ENCODE results near the gene SLC12A7. TPM values are rescaled to one million over a fixed set of nuclear protein-coding genes. Genes with fewer than 3 reads are reported as not detected.

The SLC12A7 gene
- polyA plus RNA-seq, 1 donor (not counting 4 experiments of a cell fraction or from before 2014, with no cell fraction given), result 1.5 TPM

- Histone ChIP-seq H3K27me3 (ENCODE audit: control insufficient read depth, extremely low read depth, insufficient read depth, low read length) (peaks cover 11% of the 10 kb centered on the region), H3K9ac (ENCODE audit: control insufficient read depth, extremely low read depth, insufficient read depth, low read length) (no peak overlapping the region), H2AFZ (ENCODE audit: control insufficient read depth, low read length) (no peak overlapping the region), H3K4me1 (ENCODE audit: control insufficient read depth, extremely low read depth, insufficient read depth, low read length) (no peaks in the 10 kb centered on the region), H3K4me3 (ENCODE audit: control insufficient read depth in 2 of 3, extremely low read depth in 1 of 3, insufficient read depth in 2 of 3, low read depth in 1 of 3, low read length in 3 of 3) (no peak overlapping the region), H3K36me3 (ENCODE audit: control insufficient read depth in 2 of 2, extremely low read depth in 1 of 2, insufficient read depth in 2 of 2, low read length in 2 of 2) (no peaks in the 10 kb centered on the region), H3K4me2 (ENCODE audit: control insufficient read depth, extremely low read depth, insufficient read depth, low read depth, low read length) (no peak overlapping the region), H3K27ac (ENCODE audit: control insufficient read depth, insufficient read depth, low read length) (no peak overlapping the region), H3K9me1 (ENCODE audit: control insufficient read depth, extremely low read depth, insufficient read depth, low read length) (no peaks in the 10 kb centered on the region), H4K20me1 (ENCODE audit: control insufficient read depth, extremely low read depth, insufficient read depth, low read length) (no peaks in the 10 kb centered on the region), H3K79me2 (ENCODE audit: control insufficient read depth, insufficient read depth, low read length) (no peaks in the 10 kb centered on the region), H3K9me3 (ENCODE audit: control insufficient read depth, low read depth, low read length) (no peaks in the 10 kb centered on the region)
- FAIRE-seq, result no peak
- no peak for DNase-seq (ENCODE audit: low read depth, low spot score)
- no peak for TF ChIP-seq CTCF (optimal IDR thresholded peaks at IDR 0.05 in 1 of 3, IDR thresholded peaks at IDR 0.05 in 1 of 3, conservative IDR thresholded peaks at IDR 0.05 in 1 of 3; ENCODE audit: extremely low read depth in 1 of 3, insufficient read depth in 2 of 3, low read length in 3 of 3)
- TF ChIP-seq EZH2 (IDR thresholded peaks at IDR 0.05; ENCODE audit: low read length), result no peak
- dilution Hi-C loops (cut with MboI; ENCODE audit: extremely low pct_ligation_motif_present, low sequenced_read_pairs), result no loop called here
Observed at GRCh38 chr5:1030801-1031271, 81.0 kb downstream of the SLC12A7 start.

- Histone ChIP-seq H3K9ac (ENCODE audit: control insufficient read depth, extremely low read depth, insufficient read depth, low read length) (no peak overlapping the region), H3K27ac (ENCODE audit: control insufficient read depth, insufficient read depth, low read length) (no peak overlapping the region), H4K20me1 (ENCODE audit: control insufficient read depth, extremely low read depth, insufficient read depth, low read length) (no peaks in the 10 kb centered on the region), H3K36me3 (ENCODE audit: control insufficient read depth in 2 of 2, extremely low read depth in 1 of 2, insufficient read depth in 2 of 2, low read length in 2 of 2) (no peaks in the 10 kb centered on the region), H3K27me3 (ENCODE audit: control insufficient read depth, extremely low read depth, insufficient read depth, low read length) (peaks cover 11% of the 10 kb centered on the region), H3K79me2 (ENCODE audit: control insufficient read depth, insufficient read depth, low read length) (no peaks in the 10 kb centered on the region), H2AFZ (ENCODE audit: control insufficient read depth, low read length) (no peak overlapping the region), H3K4me2 (ENCODE audit: control insufficient read depth, extremely low read depth, insufficient read depth, low read depth, low read length) (no peak overlapping the region), H3K4me3 (ENCODE audit: control insufficient read depth in 2 of 3, extremely low read depth in 1 of 3, insufficient read depth in 2 of 3, low read depth in 1 of 3, low read length in 3 of 3) (no peak overlapping the region), H3K9me3 (ENCODE audit: control insufficient read depth, low read depth, low read length) (no peaks in the 10 kb centered on the region), H3K9me1 (ENCODE audit: control insufficient read depth, extremely low read depth, insufficient read depth, low read length) (no peaks in the 10 kb centered on the region), H3K4me1 (ENCODE audit: control insufficient read depth, extremely low read depth, insufficient read depth, low read length) (no peaks in the 10 kb centered on the region)
- TF ChIP-seq EZH2 (IDR thresholded peaks at IDR 0.05; ENCODE audit: low read length) (no peak), CTCF (optimal IDR thresholded peaks at IDR 0.05 in 1 of 3, IDR thresholded peaks at IDR 0.05 in 1 of 3, conservative IDR thresholded peaks at IDR 0.05 in 1 of 3; ENCODE audit: extremely low read depth in 1 of 3, insufficient read depth in 2 of 3, low read length in 3 of 3) (no peak)
- DNase-seq (ENCODE audit: low read depth, low spot score) (no peak), FAIRE-seq (no peak)
- dilution Hi-C loops (cut with MboI; ENCODE audit: extremely low pct_ligation_motif_present, low sequenced_read_pairs), result no loop called here
Observed at GRCh38 chr5:1029945-1030625, 81.8 kb downstream of the SLC12A7 start.

Data from keratinocyte (primary cell).